Fibroblast of lung (primary cell): ENCODE data around the gene AMPD1.

ENCODE experiments used
- EZH2 ChIP-seq: IDR thresholded peaks from 2 replicates; pipeline ENCODE4 v1.5.1; 2012; ENCODE audit warnings: low read length, control low read depth, mild to moderate bottlenecking; ENCODE audit errors: missing control alignments
- TF ChIP-seq, protein P1 (sequence below), 2 donors: IDR thresholded peaks in 1 of 2; conservative IDR thresholded peaks in 1 of 2; 1 replicate in 1 of 2; 2 replicates in 1 of 2; pipeline ENCODE4 v1.5.1; 2011 to 2012; ENCODE audit warnings: low read length in 2 of 2, control low read depth in 1 of 2, inconsistent platforms in 1 of 2, low read depth in 1 of 2, mild to moderate bottlenecking in 1 of 2

DNA sequence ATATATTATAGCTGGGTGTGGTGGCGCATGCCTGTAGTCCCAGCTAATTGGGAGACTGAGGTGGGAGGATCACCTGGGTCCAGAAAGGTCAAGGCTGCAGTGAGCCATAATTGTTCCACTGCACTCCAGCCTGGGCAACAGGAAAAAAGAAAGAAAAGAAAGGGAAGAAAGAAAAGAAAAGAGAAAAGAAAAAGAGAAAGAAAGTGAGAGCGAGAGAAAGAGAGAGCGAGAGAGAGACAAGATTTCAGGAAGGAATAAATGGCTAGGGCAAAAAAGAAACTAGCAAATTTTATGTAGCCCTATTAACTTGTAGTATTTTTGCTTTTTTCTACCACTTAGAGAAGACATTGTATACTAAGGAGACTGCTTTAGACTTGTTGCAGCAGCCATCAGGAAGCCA, 15.0 kb upstream of the AMPD1 start:
- TF ChIP-seq, protein P1, sequence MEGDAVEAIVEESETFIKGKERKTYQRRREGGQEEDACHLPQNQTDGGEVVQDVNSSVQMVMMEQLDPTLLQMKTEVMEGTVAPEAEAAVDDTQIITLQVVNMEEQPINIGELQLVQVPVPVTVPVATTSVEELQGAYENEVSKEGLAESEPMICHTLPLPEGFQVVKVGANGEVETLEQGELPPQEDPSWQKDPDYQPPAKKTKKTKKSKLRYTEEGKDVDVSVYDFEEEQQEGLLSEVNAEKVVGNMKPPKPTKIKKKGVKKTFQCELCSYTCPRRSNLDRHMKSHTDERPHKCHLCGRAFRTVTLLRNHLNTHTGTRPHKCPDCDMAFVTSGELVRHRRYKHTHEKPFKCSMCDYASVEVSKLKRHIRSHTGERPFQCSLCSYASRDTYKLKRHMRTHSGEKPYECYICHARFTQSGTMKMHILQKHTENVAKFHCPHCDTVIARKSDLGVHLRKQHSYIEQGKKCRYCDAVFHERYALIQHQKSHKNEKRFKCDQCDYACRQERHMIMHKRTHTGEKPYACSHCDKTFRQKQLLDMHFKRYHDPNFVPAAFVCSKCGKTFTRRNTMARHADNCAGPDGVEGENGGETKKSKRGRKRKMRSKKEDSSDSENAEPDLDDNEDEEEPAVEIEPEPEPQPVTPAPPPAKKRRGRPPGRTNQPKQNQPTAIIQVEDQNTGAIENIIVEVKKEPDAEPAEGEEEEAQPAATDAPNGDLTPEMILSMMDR (conservative IDR thresholded peaks at IDR 0.05 in 1 of 2, IDR thresholded peaks at IDR 0.05 in 1 of 2; ENCODE audit: low read depth in 1 of 2, low read length in 2 of 2), result no peak
- TF ChIP-seq EZH2, result no peak
